Dedifferentiated amniotic fluid mesenchymal stem cell (primary cell): ENCODE data around the gene SLC28A3.
A peak's percentile ranks its signal among the peaks of the same experiment; 100 is the strongest.

Experiments used
- DNase-seq: peaks from one replicate; pipeline ENCODE4 v3.0.0-alpha.2; 2016; ENCODE audit errors: extremely low spot score

The SLC28A3 gene

GRCh38 chr9:84241817-84242373 is 98.7 kb downstream of the SLC28A3 start:
- no peak for DNase-seq

GRCh38 chr9:84239343-84239742 is 101.2 kb downstream of the SLC28A3 start:
- DNase-seq: no peak

GRCh38 chr9:84238652-84239051 is 101.9 kb downstream of the SLC28A3 start:
- DNase-seq: no peak

GRCh38 chr9:84235511-84235910 is 105.0 kb downstream of the SLC28A3 start:
- no peak for DNase-seq

- DNase-seq: peak; percentile 71
Observed at GRCh38 chr9:84230355-84231145, 110.0 kb downstream of the SLC28A3 start.

GRCh38 chr9:84229191-84229590 is 111.4 kb downstream of the SLC28A3 start:
- DNase-seq: no peak

GRCh38 chr9:84228130-84228720 is 112.3 kb downstream of the SLC28A3 start:
- no peak for DNase-seq

GRCh38 chr9:84226126-84226525 is 114.4 kb downstream of the SLC28A3 start:
- DNase-seq: no peak
